Fibroblast of lung (primary cell): ENCODE results near the gene KIF6.

ENCODE experiments used
- EZH2 ChIP-seq: IDR thresholded peaks from 2 replicates; pipeline ENCODE4 v1.5.1; 2012; ENCODE audit warnings: low read length, control low read depth, mild to moderate bottlenecking; ENCODE audit errors: missing control alignments
- TF ChIP-seq, protein P1 (sequence below), 2 donors: IDR thresholded peaks in 1 of 2; conservative IDR thresholded peaks in 1 of 2; 1 replicate in 1 of 2; 2 replicates in 1 of 2; pipeline ENCODE4 v1.5.1; 2011 to 2012; ENCODE audit warnings: low read length in 2 of 2, control low read depth in 1 of 2, inconsistent platforms in 1 of 2, low read depth in 1 of 2, mild to moderate bottlenecking in 1 of 2

DNA sequence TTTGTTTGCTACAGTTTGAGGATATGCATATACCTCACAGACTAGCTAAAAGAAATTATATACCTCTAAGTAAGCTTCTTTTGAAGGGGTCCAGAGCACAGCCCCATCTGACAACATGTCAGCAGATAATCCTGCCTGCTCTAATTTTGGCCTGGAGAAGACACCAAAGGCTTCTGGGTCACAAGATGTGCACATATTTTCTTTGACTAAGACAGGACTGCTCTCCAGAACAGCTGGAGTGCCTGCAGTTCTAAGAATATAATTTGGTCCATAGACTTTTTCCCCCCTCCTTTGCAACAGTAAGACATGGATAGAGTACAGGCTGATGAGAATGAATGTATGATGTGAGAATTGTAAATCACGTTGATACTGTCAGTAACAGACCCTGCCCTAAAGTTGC, 294.8 kb downstream of the KIF6 start:
- TF ChIP-seq, protein P1, sequence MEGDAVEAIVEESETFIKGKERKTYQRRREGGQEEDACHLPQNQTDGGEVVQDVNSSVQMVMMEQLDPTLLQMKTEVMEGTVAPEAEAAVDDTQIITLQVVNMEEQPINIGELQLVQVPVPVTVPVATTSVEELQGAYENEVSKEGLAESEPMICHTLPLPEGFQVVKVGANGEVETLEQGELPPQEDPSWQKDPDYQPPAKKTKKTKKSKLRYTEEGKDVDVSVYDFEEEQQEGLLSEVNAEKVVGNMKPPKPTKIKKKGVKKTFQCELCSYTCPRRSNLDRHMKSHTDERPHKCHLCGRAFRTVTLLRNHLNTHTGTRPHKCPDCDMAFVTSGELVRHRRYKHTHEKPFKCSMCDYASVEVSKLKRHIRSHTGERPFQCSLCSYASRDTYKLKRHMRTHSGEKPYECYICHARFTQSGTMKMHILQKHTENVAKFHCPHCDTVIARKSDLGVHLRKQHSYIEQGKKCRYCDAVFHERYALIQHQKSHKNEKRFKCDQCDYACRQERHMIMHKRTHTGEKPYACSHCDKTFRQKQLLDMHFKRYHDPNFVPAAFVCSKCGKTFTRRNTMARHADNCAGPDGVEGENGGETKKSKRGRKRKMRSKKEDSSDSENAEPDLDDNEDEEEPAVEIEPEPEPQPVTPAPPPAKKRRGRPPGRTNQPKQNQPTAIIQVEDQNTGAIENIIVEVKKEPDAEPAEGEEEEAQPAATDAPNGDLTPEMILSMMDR (conservative IDR thresholded peaks at IDR 0.05 in 1 of 2, IDR thresholded peaks at IDR 0.05 in 1 of 2; ENCODE audit: low read depth in 1 of 2, low read length in 2 of 2) = no peak
- TF ChIP-seq EZH2 = no peak
